Lung (tissue), 12 donors: ENCODE data around the gene PWWP2B. TPM values are rescaled to one million over a fixed set of nuclear protein-coding genes. Genes with fewer than 3 reads are reported as not detected.

Experiments
- ATAC-seq: fragments of 200-7000 bp; cut with Tn5 transposase; one replicate; pipeline ENCODE4 v1.9.1; 2020; ENCODE audit warnings: moderate number of reproducible peaks; ENCODE audit not compliant: insufficient read depth, low FRiP score
- DNase-seq, 3 donors: peaks; one replicate each; pipeline ENCODE4 v3.0.0-alpha.2; 2013 to 2017
- H3K27ac ChIP-seq, 2 donors: one replicate each; pipeline ENCODE4 v1.5.1; 2013; ENCODE audit warnings: mild to moderate bottlenecking in 2 of 2, moderate library complexity in 2 of 2, control low read depth in 1 of 2, inconsistent platforms in 1 of 2, low read depth in 1 of 2, low read length in 1 of 2
- H3K27me3 ChIP-seq, 3 donors: one replicate each; pipeline ENCODE4 v1.5.1; 2013; ENCODE audit warnings: low read length in 2 of 3; ENCODE audit not compliant: control insufficient read depth in 3 of 3, insufficient read depth in 3 of 3
- H3K36me3 ChIP-seq, 4 donors: one replicate each; pipeline ENCODE4 v1.5.1; 2013; ENCODE audit warnings: low read length in 4 of 4, mild to moderate bottlenecking in 1 of 4, moderate library complexity in 1 of 4; ENCODE audit not compliant: control insufficient read depth in 4 of 4, insufficient read depth in 4 of 4
- H3K4me1 ChIP-seq, 5 donors: one replicate each; pipeline ENCODE4 v1.5.1; 2013; ENCODE audit warnings: low read length in 5 of 5, mild to moderate bottlenecking in 2 of 5, moderate library complexity in 1 of 5; ENCODE audit not compliant: control insufficient read depth in 5 of 5, insufficient read depth in 5 of 5
- H3K4me3 ChIP-seq: one replicate; pipeline ENCODE4 v1.5.1; 2013; ENCODE audit warnings: mild to moderate bottlenecking, control low read depth, moderate library complexity
- H3K9ac ChIP-seq, 2 donors: one replicate each; pipeline ENCODE4 v1.5.1; 2013; ENCODE audit warnings: low read length in 2 of 2, control low read depth in 1 of 2; ENCODE audit not compliant: insufficient read depth in 1 of 2
- H3K9me3 ChIP-seq, 4 donors: one replicate each; pipeline ENCODE4 v1.5.1; 2013; ENCODE audit warnings: low read length in 3 of 4, mild to moderate bottlenecking in 1 of 4, moderate library complexity in 1 of 4; ENCODE audit not compliant: control insufficient read depth in 4 of 4, insufficient read depth in 3 of 4
- WGBS, 2 donors: extraction: QIAGEN DNeasy Blood & Tissue Kit; methylation state at CpG; one replicate each; pipeline ENCODE4 v1.1.7; 2013; 5-methylcytosine and 5-hydroxymethylcytosine counted together
- polyA plus RNA-seq, 2 donors: library from polyadenylated mRNA; stranded (reverse); fragments of 200-250 nt; gene quantifications; one replicate each; pipeline ENCODE4 v1.2.1, GENCODE V29; 2013
- total RNA-seq, 2 donors: library from RNA; depleted of rRNA in 1 of 2; stranded (reverse); fragments of >200 nt in 1 of 2; gene quantifications; one replicate each; pipeline ENCODE4 v1.2.1, GENCODE V29; 2014 to 2021
- TF ChIP-seq, protein P1 (sequence below): IDR thresholded peaks from 2 replicates; pipeline ENCODE4 v1.5.1; 2012; ENCODE audit warnings: mild to moderate bottlenecking; ENCODE audit errors: control extremely low read depth, extremely low read depth
- donor health status: control.
- donor health status: control.
- donor health status: Bipolar disorder and iron deficiency.
- donor health status: healthy.
- donor health status: DM: yes; HTN: yes; CAD: no.

PWWP2B gene
- total and polyA plus RNA-seq, 4 donors, result 20.1 to 33.4 (median 21.1) TPM

DNA sequence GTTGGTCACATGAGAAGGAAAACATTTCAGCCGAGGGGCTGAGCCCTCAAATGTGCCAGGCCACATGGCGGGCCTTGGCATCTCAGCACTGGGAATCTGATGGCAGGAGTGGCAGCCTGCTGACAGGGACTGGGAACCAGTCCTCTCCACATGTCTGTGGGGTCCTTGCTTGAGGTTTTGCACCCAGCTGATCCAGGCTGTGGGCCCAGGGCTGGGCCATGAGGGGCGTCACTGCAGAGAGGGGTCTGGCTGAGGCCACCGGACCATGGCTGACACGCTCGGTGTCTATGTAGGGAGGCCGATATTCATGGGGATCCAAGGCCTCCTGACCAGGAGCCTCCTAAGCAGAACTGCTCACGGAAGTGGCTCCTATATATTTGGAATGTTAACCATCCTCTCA, 31.0 kb upstream of the PWWP2B start:
- ATAC-seq, result no peak
- H3K4me3 ChIP-seq, result no peak overlapping the region
- 97% methylated on average over 8 of the region's 8 CpGs for WGBS, 2 donors
- no peaks in the 10 kb centered on the region for H3K4me1 ChIP-seq
- DNase-seq, result no peak
- H3K9me3 ChIP-seq, result peaks cover 0 to 2% (median 0%) of the 10 kb centered on the region in 4 donors
- no peak overlapping the region for H3K27ac ChIP-seq
- peaks cover 0 to 22% (median 6%) of the 10 kb centered on the region in 4 donors for H3K36me3 ChIP-seq
- H3K27me3 ChIP-seq, result no peaks in the 10 kb centered on the region
- TF ChIP-seq, protein P1, sequence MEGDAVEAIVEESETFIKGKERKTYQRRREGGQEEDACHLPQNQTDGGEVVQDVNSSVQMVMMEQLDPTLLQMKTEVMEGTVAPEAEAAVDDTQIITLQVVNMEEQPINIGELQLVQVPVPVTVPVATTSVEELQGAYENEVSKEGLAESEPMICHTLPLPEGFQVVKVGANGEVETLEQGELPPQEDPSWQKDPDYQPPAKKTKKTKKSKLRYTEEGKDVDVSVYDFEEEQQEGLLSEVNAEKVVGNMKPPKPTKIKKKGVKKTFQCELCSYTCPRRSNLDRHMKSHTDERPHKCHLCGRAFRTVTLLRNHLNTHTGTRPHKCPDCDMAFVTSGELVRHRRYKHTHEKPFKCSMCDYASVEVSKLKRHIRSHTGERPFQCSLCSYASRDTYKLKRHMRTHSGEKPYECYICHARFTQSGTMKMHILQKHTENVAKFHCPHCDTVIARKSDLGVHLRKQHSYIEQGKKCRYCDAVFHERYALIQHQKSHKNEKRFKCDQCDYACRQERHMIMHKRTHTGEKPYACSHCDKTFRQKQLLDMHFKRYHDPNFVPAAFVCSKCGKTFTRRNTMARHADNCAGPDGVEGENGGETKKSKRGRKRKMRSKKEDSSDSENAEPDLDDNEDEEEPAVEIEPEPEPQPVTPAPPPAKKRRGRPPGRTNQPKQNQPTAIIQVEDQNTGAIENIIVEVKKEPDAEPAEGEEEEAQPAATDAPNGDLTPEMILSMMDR, result no peak
- H3K9ac ChIP-seq, result no peak overlapping the region

DNA sequence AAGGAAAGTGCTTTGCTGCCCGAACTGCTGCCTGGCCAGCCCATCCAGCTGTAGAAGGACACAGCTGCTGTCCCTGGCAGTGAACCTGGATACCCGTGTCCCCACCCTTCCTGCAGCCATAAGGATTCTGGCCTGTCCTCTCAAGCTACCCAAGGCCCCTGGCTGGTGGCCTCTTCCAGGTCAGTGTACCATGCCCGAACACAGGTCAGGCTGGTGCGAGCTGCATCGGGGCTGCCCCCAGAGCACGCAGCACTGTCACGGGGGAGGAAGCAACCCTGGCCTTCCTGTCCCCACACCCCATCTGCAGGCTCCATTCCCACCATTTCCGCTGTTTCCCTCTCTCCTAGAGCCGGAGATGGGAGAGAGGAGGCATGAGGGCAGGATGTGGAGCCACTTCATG, 30.5 kb upstream of the PWWP2B start:
- Histone ChIP-seq H3K27ac (no peak overlapping the region), H3K4me1 (no peaks in the 10 kb centered on the region), H3K27me3 (no peaks in the 10 kb centered on the region), H3K9ac (no peak overlapping the region), H3K36me3 (peaks cover 0 to 20% (median 7%) of the 10 kb centered on the region in 4 donors), H3K4me3 (no peak overlapping the region), H3K9me3 (peaks cover 0 to 2% (median 0%) of the 10 kb centered on the region in 4 donors)
- 84 to 90% methylated on average over 9 of the region's 9 CpGs for WGBS, 2 donors
- ATAC-seq, result no peak
- TF ChIP-seq, protein P1, result no peak
- no peak for DNase-seq

DNA sequence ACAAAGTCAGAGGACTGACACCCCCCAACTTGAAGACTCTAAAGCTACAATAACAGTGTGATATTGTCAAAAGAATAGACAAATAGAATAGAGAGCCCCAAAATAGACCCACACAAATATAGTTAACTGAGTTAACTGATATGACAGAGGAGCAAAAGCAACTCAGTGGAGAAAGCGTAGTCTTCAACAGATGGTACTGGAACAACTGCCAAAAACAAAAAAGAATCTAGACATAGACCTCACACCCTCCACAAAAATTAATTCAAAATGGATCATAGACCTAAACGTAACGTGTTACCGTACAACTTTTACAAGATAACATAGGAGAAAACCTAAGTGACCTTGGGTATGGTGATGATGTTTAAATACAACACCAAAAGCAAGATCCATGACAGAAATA, 28.6 kb upstream of the PWWP2B start:
- no peaks in the 10 kb centered on the region for H3K4me1 ChIP-seq
- H3K4me3 ChIP-seq, result no peak overlapping the region
- TF ChIP-seq, protein P1, result no peak
- peaks cover 0 to 2% (median 0%) of the 10 kb centered on the region in 4 donors for H3K9me3 ChIP-seq
- WGBS, 2 donors, result 88 to 95% methylated on average over 4 of the region's 4 CpGs
- no peak overlapping the region for H3K27ac ChIP-seq
- no peaks in the 10 kb centered on the region for H3K27me3 ChIP-seq
- peaks cover 0 to 14% (median 7%) of the 10 kb centered on the region in 4 donors for H3K36me3 ChIP-seq
- DNase-seq (no peak), ATAC-seq (no peak)
- no peak overlapping the region for H3K9ac ChIP-seq
